ENCODE results near the gene C14orf93. TPM values are rescaled to one million over a fixed set of nuclear protein-coding genes. Genes with fewer than 3 reads are reported as not detected.

C14orf93 gene
- polyA plus RNA-seq, 1 experiment, result 14.7 TPM

DNA sequence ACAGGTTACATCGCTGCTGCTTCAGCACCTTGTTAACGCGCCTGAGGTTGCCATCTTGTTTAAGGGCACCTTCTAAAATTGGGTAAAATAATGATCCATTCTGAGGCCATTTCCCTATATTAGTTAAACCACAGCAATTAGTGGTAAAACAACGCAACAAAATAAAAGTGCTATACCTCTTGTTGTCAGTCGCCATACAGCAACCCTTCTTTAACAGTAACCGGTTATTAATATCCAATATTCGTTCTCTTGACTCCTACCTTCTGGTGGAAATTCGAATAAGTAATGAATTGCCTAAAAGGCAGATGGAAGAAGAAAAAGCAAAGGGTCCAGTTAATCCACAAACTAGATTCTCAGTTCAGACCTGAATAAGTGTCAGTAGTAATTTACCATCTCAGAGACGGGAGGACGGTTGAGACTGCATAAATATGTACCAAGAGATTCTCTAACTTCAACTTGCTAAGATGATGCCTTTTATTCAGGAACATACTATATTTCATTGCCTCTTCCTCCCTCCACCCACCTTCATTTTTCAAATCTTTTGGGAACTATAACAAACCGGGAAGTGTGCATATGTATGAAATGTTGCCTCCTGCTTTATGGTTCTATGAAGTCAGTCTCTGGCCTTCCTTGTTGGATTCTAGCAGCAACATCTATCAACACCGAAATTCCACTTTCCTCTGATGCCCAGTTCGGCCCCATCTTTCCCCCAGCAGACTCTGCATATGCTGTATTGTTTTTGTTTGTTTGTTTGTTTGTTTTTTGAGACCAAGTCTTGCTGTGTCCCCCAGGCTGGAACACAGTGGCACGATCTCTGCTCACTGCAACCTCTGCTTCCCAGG lies 25.6 kb upstream of the C14orf93 start:
- TF ChIP-seq, protein P1, sequence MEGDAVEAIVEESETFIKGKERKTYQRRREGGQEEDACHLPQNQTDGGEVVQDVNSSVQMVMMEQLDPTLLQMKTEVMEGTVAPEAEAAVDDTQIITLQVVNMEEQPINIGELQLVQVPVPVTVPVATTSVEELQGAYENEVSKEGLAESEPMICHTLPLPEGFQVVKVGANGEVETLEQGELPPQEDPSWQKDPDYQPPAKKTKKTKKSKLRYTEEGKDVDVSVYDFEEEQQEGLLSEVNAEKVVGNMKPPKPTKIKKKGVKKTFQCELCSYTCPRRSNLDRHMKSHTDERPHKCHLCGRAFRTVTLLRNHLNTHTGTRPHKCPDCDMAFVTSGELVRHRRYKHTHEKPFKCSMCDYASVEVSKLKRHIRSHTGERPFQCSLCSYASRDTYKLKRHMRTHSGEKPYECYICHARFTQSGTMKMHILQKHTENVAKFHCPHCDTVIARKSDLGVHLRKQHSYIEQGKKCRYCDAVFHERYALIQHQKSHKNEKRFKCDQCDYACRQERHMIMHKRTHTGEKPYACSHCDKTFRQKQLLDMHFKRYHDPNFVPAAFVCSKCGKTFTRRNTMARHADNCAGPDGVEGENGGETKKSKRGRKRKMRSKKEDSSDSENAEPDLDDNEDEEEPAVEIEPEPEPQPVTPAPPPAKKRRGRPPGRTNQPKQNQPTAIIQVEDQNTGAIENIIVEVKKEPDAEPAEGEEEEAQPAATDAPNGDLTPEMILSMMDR (IDR thresholded peaks at IDR 0.05; ENCODE audit: insufficient read depth, low read depth, low read length), result no peak
- POLR2A ChIA-PET, result no interaction called here
- no peak overlapping the region; the same call in 1 of the 2 replicates for H3K4me3 ChIP-seq (ENCODE audit: low read depth, low read length)
- H3K36me3 ChIP-seq (ENCODE audit: control insufficient read depth, insufficient read depth, low read length), result peaks cover 8% of the 10 kb centered on the region
- DNase-seq (ENCODE audit: low read depth), result no peak
- CTCF ChIA-PET, result no interaction called here
- no peaks in the 10 kb centered on the region for H3K27me3 ChIP-seq (ENCODE audit: control insufficient read depth, insufficient read depth, low read length)

DNA sequence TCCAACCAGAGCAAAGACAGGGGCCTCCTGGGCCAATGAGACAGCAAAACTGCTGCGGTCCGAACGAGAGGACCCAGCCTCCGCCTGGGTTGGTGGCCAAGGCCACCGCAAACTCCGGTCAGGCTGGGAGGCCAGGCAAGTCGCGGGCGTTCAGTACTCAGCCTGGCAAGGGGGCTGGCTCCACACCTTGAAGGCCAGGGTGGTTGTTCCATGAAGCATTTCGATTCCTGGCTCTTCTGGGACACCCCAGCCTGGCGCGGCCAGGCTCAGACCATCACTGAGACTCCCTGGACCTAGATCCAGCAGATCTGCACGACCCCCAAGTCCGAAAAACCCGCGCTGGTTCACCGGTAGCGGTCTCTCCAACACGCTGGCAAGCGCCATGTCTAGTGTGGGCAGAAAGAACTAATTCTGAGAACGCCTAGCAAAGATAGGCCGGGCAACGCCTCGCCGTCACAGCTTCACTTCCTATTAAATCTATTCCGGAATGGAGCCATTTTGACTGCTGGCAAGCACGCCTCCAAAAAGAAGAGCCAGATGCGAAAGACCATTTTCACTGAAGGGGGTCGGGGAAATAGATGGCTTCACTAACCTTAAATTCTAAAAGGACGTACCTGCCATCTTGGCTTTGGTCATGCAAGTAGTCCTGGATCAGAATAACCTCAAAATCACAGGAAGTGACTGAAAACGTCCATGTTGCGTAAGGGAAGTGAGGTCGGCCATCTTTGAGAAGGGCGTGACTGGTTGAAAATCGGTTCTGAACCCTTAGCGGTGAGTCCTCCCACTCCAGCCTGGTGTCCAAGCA lies 24.8 kb upstream of the C14orf93 start, which contains the start of gene PSMB5:
Gene PSMB5 (minus strand): TSS at position 403 of the 805 bp plus-strand sequence. CDS start 19 bp downstream, at position 384.
- ChIA-PET POLR2A (interaction anchor here (0.6 kb wide), 1 partner anchor 28 kb away, joined by 3 read pairs; no protein-coding TSS in a partner anchor), CTCF (interaction anchor here (2.2 kb wide), 1 partner anchor 34 kb away, joined by 5 read pairs; no protein-coding TSS in a partner anchor)
- TF ChIP-seq, protein P1 (IDR thresholded peaks at IDR 0.05; ENCODE audit: insufficient read depth, low read depth, low read length), result 0 out of 2 replicates have a peak, but pooled peaks have one; percentile 9

DNA sequence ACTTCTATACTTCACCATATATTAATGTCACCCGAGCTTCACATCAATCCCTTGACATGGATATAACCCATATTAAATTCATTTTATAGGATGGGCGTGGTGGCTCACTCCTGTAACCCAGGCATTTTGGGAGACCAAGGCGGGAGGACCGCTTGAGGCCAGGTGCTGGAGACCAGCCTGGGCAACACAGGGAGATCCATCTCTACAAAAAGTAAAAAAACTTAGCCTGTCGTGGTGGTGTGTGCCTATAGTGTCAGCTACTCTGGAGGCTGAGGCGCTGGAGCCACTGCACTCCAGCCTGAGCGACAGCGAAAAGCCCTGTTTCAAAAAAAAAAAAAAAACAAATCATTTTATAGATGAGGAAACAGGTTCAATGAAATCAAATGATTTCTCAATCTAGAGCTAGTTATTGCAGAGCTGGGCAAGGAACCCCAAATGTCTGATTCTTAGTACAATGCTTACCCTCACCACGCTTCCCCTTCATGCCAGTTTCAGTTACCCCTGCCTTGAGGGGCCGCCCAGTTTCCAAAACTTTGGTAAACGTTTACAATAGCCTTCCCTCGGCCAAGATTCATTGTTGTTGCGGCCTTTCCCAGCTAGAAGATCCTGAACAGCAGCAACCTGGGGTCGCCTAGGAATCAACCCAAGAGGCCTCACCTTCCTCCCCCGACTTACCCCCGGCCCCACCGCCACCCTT lies 24.0 kb upstream of the C14orf93 start:
- TF ChIP-seq, protein P1 (IDR thresholded peaks at IDR 0.05; ENCODE audit: insufficient read depth, low read depth, low read length), result no peak
- H3K36me3 ChIP-seq (ENCODE audit: control insufficient read depth, insufficient read depth, low read length), result peaks cover 8% of the 10 kb centered on the region
- H3K27me3 ChIP-seq (ENCODE audit: control insufficient read depth, insufficient read depth, low read length), result no peaks in the 10 kb centered on the region
- peak overlapping the region; percentile 65 for H3K4me3 ChIP-seq (ENCODE audit: low read depth, low read length)
- no peak for DNase-seq (ENCODE audit: low read depth)
- ChIA-PET CTCF (interaction anchor here (1.2 to 2.2 kb wide), 5 partner anchors 12 to 47 kb away, joined by 3 to 12 read pairs (median 5); partner anchors contain the start of gene CDH24), POLR2A (interaction anchor here (0.6 kb wide), 1 partner anchor 27 kb away, joined by 3 read pairs; no protein-coding TSS in a partner anchor)

More for the DNA sequence above, 24.8 kb upstream of the C14orf93 start, which contains the start of gene PSMB5:
- peak; percentile 79 for DNase-seq (ENCODE audit: low read depth)
- no peaks in the 10 kb centered on the region for H3K27me3 ChIP-seq (ENCODE audit: control insufficient read depth, insufficient read depth, low read length)
- peaks cover 8% of the 10 kb centered on the region for H3K36me3 ChIP-seq (ENCODE audit: control insufficient read depth, insufficient read depth, low read length)
- H3K4me3 ChIP-seq (ENCODE audit: low read depth, low read length), result peak within 1 kb of the TSS; percentile 65

DNA sequence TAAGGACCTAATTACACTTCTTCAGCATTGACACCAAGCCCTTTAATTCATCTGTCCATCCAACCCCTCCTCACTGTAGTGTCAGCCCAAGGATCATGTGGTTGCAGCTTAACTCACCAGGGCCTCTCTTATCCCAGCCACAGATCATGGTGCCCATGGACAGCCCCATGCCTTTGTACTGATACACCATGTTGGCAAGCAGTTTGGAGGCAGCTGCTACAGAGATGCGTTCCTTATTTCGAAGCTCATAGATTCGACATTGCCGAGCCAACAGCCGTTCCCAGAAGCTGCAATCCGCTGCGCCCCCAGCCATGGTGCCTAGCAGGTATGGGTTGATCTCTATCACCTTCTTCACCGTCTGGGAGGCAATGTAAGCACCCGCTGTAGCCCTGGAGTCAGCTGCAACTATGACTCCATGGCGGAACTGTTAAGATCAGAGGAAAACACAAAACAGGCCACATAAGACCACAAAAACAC lies 23.3 kb upstream of the C14orf93 start:
- ChIA-PET CTCF (interaction anchor here (0.7 to 2.2 kb wide), 6 partner anchors 11 to 47 kb away, joined by 3 to 12 read pairs (median 5); partner anchors contain the start of gene CDH24), POLR2A (no interaction called here)
- Histone ChIP-seq H3K36me3 (ENCODE audit: control insufficient read depth, insufficient read depth, low read length) (peaks cover 9% of the 10 kb centered on the region), H3K27me3 (ENCODE audit: control insufficient read depth, insufficient read depth, low read length) (no peaks in the 10 kb centered on the region), H3K4me3 (ENCODE audit: low read depth, low read length) (no peak overlapping the region)
- TF ChIP-seq, protein P1 (IDR thresholded peaks at IDR 0.05; ENCODE audit: insufficient read depth, low read depth, low read length), result no peak
- DNase-seq (ENCODE audit: low read depth), result no peak
